ENCODE measurements around the gene APLP2.

Gene APLP2

DNA sequence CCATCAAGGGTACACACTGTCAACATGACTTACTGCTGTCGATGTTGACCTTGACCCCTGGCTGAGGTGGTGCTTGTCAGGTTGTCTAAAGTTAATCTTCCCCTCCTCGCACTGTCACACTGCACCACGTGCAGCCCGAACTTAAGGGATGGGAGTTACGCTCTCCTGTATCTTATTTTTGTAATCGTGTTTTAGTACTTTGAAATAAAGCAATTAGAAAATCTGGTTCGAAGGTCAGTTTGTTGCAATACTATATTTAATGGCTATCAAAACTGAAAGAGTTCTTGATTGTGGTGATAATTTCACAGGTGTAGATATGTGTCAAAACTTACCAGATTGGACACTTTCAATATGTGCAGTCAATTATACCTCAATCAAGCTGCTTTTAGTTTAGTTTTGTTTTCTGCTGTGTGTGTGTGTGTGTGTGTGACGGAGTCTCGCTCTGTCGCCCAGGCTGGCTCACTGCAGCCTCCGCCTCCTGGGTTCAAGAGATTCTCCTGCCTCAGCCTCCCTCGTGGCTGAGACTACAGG, 79.2 kb downstream of the APLP2 start:
- Histone ChIP-seq H3K9me3 (ENCODE audit: control insufficient read depth in 5 of 5, low read length in 5 of 5) (no peaks in the 10 kb centered on the region), H3K36me3 (ENCODE audit: control insufficient read depth in 5 of 5, insufficient read depth in 5 of 5, low read length in 5 of 5) (peaks cover 2 to 17% (median 16%) of the 10 kb centered on the region in 5 donors), H3K9ac (ENCODE audit: low read length in 5 of 5) (no peak overlapping the region), H3K27me3 (ENCODE audit: control insufficient read depth in 5 of 5, insufficient read depth in 4 of 5, low read length in 5 of 5) (no peaks in the 10 kb centered on the region), H3K4me3 (ENCODE audit: low read depth in 1 of 5, low read length in 5 of 5) (no peak overlapping the region), H3K27ac (ENCODE audit: low read depth, low read length) (no peak overlapping the region), H3K4me1 (ENCODE audit: control insufficient read depth in 5 of 5, insufficient read depth in 5 of 5, low read length in 5 of 5) (peaks cover 5 to 29% (median 17%) of the 10 kb centered on the region in 5 donors)

DNA sequence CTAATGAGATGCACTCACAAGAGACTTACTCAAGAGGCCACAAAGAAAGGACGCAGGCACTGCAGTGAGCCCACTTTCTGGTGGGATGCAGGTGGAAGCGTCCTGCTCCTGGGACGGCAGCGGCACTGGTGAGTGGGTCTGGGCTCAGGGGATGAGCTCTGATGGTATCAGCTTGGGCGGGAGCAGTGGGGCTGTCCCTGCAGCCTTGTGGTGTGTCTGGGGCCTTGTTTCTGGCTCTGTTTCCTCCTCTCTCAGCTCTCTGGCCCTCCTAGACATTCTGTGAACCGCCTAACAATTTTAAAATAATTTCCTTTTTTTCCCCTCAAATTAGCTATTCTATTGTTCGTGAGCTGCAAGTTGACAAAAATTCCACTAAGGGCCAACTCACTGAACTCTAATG, 81.1 kb downstream of the APLP2 start:
- Histone ChIP-seq H3K4me3 (ENCODE audit: low read depth in 1 of 5, low read length in 5 of 5) (no peak overlapping the region), H3K27me3 (ENCODE audit: control insufficient read depth in 5 of 5, insufficient read depth in 4 of 5, low read length in 5 of 5) (no peaks in the 10 kb centered on the region), H3K36me3 (ENCODE audit: control insufficient read depth in 5 of 5, insufficient read depth in 5 of 5, low read length in 5 of 5) (peaks cover 0 to 2% (median 0%) of the 10 kb centered on the region in 5 donors), H3K9ac (ENCODE audit: low read length in 5 of 5) (no peak overlapping the region), H3K9me3 (ENCODE audit: control insufficient read depth in 5 of 5, low read length in 5 of 5) (no peaks in the 10 kb centered on the region), H3K4me1 (ENCODE audit: control insufficient read depth in 5 of 5, insufficient read depth in 5 of 5, low read length in 5 of 5) (peaks cover 5 to 13% (median 13%) of the 10 kb centered on the region in 5 donors), H3K27ac (ENCODE audit: low read depth, low read length) (no peak overlapping the region)

DNA sequence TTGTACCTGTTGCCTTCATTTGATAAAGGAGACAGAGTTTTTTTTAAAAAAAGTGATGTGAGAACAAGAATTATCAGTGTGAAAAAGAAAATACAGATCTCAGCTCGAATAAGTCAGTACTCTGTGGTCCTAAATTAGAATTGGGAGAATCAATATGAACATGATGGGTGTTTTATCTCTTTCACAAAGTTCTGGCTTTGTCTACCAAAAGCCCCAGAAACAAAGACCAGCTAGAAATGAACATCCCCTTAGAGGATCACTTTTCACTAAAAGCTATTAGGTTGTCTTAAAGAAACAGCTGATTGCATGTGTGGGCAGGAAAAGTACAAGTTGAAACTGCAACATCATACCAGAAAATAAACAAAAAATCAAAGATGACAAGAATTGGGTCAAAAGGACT, 81.5 kb downstream of the APLP2 start:
- no peaks in the 10 kb centered on the region for H3K27me3 ChIP-seq (ENCODE audit: control insufficient read depth in 5 of 5, insufficient read depth in 4 of 5, low read length in 5 of 5)
- peaks cover 4 to 9% (median 9%) of the 10 kb centered on the region in 5 donors for H3K4me1 ChIP-seq (ENCODE audit: control insufficient read depth in 5 of 5, insufficient read depth in 5 of 5, low read length in 5 of 5)
- no peaks in the 10 kb centered on the region for H3K9me3 ChIP-seq (ENCODE audit: control insufficient read depth in 5 of 5, low read length in 5 of 5)
- no peak overlapping the region for H3K4me3 ChIP-seq (ENCODE audit: low read depth in 1 of 5, low read length in 5 of 5)
- H3K9ac ChIP-seq (ENCODE audit: low read length in 5 of 5) = no peak overlapping the region
- no peak overlapping the region for H3K27ac ChIP-seq (ENCODE audit: low read depth, low read length)
- H3K36me3 ChIP-seq (ENCODE audit: control insufficient read depth in 5 of 5, insufficient read depth in 5 of 5, low read length in 5 of 5) = peaks cover 0 to 2% (median 0%) of the 10 kb centered on the region in 5 donors

DNA sequence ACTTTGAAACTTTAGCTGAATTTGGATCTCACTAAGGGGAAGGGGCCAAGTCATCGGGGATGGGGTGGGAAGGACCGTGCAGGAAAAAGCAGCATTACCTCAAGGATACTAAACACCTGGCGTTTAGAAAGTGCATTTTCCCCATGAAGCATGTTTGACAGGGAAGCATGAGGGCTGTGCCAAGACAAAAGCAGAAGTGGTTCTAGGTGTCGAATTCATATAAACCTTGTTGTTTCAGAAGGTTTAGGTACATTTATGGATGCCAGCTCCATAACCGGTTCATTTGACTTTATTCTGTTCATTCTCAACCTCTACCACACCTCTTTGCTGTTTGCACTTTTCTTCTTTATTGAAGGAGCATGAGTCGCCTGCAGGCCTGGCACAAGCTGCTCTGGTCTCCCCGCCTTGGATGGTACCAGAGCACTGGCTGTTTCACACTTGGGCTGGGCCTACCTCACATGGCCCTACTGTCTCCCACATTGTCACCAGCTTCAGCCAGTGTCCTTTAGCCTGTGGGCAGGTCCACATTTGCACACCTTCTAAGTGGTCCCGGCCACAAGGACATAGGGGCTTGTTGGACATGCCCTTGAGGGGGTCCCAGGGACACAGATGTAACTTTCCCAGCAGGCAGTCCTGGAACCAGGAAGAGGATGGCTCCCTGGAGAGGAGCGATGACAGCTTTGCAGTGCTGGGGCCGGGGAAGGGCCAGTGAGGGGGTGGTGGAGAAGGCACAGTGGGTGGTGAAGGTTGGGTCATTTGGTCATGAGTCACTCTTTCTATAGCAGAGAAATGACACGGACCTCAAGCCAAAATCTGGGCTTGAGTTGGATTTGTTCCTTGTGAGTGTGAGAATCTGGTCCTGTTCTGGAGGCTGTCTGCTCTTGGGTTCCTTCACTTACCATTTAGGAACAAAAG, 86.7 kb downstream of the APLP2 start:
- Histone ChIP-seq H3K9ac (ENCODE audit: low read length in 5 of 5) (no peak overlapping the region), H3K36me3 (ENCODE audit: control insufficient read depth in 5 of 5, insufficient read depth in 5 of 5, low read length in 5 of 5) (no peaks in the 10 kb centered on the region), H3K9me3 (ENCODE audit: control insufficient read depth in 5 of 5, low read length in 5 of 5) (no peaks in the 10 kb centered on the region), H3K27ac (ENCODE audit: low read depth, low read length) (no peak overlapping the region), H3K4me3 (ENCODE audit: low read depth in 1 of 5, low read length in 5 of 5) (no peak overlapping the region), H3K27me3 (ENCODE audit: control insufficient read depth in 5 of 5, insufficient read depth in 4 of 5, low read length in 5 of 5) (peaks cover 10 to 24% (median 14%) of the 10 kb centered on the region in 5 donors), H3K4me1 (ENCODE audit: control insufficient read depth in 5 of 5, insufficient read depth in 5 of 5, low read length in 5 of 5) (peaks cover under 1 to 22% (median 7%) of the 10 kb centered on the region in 5 donors)

DNA sequence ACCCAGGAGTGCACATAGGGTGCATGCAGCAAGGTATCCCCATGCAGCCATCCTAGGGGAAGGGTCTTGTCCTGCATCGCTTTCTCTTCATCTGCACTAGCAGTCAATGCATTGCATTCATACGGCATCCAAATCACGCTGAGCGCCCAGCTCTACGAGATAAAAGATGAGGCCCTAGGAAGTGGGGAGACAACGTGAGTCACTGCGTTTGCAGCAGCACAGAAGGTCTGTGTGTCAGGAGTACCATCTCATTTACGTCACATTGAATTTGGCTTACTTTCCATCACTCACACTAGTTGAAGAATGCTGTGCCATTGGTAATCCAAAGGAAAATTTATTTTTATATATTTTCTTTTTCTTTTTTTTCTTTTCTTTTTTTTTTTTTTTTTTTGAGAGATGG, 87.4 kb downstream of the APLP2 start:
- Histone ChIP-seq H3K9ac (ENCODE audit: low read length in 5 of 5) (no peak overlapping the region), H3K27me3 (ENCODE audit: control insufficient read depth in 5 of 5, insufficient read depth in 4 of 5, low read length in 5 of 5) (peaks cover 10 to 31% (median 21%) of the 10 kb centered on the region in 5 donors), H3K4me1 (ENCODE audit: control insufficient read depth in 5 of 5, insufficient read depth in 5 of 5, low read length in 5 of 5) (peaks cover 1 to 30% (median 7%) of the 10 kb centered on the region in 5 donors), H3K27ac (ENCODE audit: low read depth, low read length) (no peak overlapping the region), H3K9me3 (ENCODE audit: control insufficient read depth in 5 of 5, low read length in 5 of 5) (no peaks in the 10 kb centered on the region), H3K36me3 (ENCODE audit: control insufficient read depth in 5 of 5, insufficient read depth in 5 of 5, low read length in 5 of 5) (no peaks in the 10 kb centered on the region), H3K4me3 (ENCODE audit: low read depth in 1 of 5, low read length in 5 of 5) (no peak overlapping the region)

DNA sequence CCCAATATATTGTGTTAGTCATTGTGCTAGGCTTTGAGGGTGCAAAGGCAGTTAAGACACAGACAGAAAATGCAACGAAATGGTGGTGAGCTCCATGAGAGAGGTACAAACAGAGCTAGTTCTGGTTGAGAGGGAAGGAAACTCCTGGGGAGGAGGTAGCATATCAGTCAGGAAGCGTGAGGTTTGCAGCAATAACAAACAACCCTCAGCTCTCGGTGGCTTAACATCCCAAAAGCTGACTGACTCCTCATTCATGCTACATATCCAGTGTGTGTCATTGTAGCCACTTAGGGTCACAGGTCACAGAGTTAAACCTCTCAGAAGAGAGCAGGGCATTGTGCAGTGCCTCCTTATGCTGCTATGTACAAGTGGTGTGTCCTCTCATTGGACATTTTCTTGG, 88.1 kb downstream of the APLP2 start:
- H3K9me3 ChIP-seq (ENCODE audit: control insufficient read depth in 5 of 5, low read length in 5 of 5) = no peaks in the 10 kb centered on the region
- peaks cover 10 to 38% (median 28%) of the 10 kb centered on the region in 5 donors for H3K27me3 ChIP-seq (ENCODE audit: control insufficient read depth in 5 of 5, insufficient read depth in 4 of 5, low read length in 5 of 5)
- no peak overlapping the region for H3K9ac ChIP-seq (ENCODE audit: low read length in 5 of 5)
- H3K4me3 ChIP-seq (ENCODE audit: low read depth in 1 of 5, low read length in 5 of 5) = no peak overlapping the region
- peaks cover 1 to 36% (median 7%) of the 10 kb centered on the region in 5 donors for H3K4me1 ChIP-seq (ENCODE audit: control insufficient read depth in 5 of 5, insufficient read depth in 5 of 5, low read length in 5 of 5)
- H3K27ac ChIP-seq (ENCODE audit: low read depth, low read length) = no peak overlapping the region
- H3K36me3 ChIP-seq (ENCODE audit: control insufficient read depth in 5 of 5, insufficient read depth in 5 of 5, low read length in 5 of 5) = no peaks in the 10 kb centered on the region

DNA sequence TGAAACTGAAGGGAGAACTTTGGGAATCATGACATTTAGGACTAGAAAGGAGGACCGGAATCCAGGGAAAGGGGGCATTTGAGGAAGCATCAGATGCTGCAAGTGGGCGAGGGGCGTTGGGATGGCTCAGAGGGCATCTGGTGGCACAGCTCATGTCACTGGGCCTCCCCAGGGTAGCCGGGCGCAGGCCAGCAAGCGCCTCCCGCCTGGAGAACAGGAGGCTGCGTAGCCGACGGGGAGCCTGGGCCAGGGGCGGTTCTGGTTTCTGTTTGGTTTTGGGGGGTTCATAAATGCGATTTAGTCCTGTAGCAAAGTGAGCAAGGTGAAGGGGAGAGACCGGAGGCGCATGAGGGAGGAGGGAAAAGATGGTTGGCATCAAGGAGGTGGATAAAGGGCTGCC, 89.4 kb downstream of the APLP2 start:
- no peak overlapping the region for H3K9ac ChIP-seq (ENCODE audit: low read length in 5 of 5)

DNA sequence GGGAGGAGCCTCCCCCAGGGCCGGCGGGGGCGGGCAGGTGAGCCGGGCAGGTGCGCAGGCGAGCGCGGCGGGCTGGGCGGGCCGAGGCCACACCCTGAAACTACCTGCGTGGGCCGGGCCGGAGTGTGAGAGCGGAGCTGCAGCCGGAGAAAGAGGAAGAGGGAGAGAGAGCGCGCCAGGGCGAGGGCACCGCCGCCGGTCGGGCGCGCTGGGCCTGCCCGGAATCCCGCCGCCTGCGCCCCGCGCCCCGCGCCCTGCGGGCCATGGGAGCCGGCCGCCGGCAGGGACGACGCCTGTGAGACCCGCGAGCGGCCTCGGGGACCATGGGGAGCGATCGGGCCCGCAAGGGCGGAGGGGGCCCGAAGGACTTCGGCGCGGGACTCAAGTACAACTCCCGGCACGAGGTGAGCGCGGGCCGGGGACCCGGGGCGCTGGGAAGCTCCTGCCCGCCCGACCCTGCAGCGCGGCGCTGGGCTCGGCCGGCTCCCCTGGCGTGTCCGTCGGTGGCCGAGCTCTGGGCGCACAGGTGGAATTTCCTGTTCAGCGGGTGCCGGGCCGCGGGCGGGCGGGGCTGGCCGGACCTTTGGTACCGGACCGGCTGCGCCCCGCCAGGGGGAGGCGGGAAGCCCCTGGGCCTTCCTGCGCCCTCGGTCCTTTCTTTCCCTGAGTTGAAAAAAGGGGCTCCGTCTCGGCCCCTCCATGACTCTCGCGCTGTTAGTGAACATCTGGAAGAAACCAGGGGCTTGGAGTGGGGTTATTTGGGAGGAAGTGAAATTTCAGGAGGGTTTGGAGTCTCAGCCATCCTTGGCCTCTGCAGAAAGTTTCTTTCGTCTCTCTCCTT, 90.2 kb downstream of the APLP2 start, which contains the start of gene ST14:
Gene ST14, plus strand, starts transcription at position 126 of the 841 bp plus-strand sequence. Its CDS starts 198 bp downstream, at position 324.
- Histone ChIP-seq H3K9ac (ENCODE audit: low read length in 5 of 5) (no peak within 1 kb of the TSS), H3K9me3 (ENCODE audit: control insufficient read depth in 5 of 5, low read length in 5 of 5) (no peaks in the 10 kb centered on the region), H3K4me3 (ENCODE audit: low read depth in 1 of 5, low read length in 5 of 5) (peak within 1 kb of the TSS; percentile 11 to 45 (median 30)), H3K36me3 (ENCODE audit: control insufficient read depth in 5 of 5, insufficient read depth in 5 of 5, low read length in 5 of 5) (no peaks in the 10 kb centered on the region), H3K4me1 (ENCODE audit: control insufficient read depth in 5 of 5, insufficient read depth in 5 of 5, low read length in 5 of 5) (peaks cover 1 to 51% (median 14%) of the 10 kb centered on the region in 5 donors), H3K27ac (ENCODE audit: low read depth, low read length) (no peak within 1 kb of the TSS), H3K27me3 (ENCODE audit: control insufficient read depth in 5 of 5, insufficient read depth in 4 of 5, low read length in 5 of 5) (peaks cover 15 to 38% (median 30%) of the 10 kb centered on the region in 5 donors)

More for the DNA sequence above, 89.4 kb downstream of the APLP2 start:
- Histone ChIP-seq H3K4me3 (ENCODE audit: low read depth in 1 of 5, low read length in 5 of 5) (no peak overlapping the region), H3K27me3 (ENCODE audit: control insufficient read depth in 5 of 5, insufficient read depth in 4 of 5, low read length in 5 of 5) (peaks cover 14 to 38% (median 30%) of the 10 kb centered on the region in 5 donors), H3K27ac (ENCODE audit: low read depth, low read length) (no peak overlapping the region), H3K9me3 (ENCODE audit: control insufficient read depth in 5 of 5, low read length in 5 of 5) (no peaks in the 10 kb centered on the region), H3K36me3 (ENCODE audit: control insufficient read depth in 5 of 5, insufficient read depth in 5 of 5, low read length in 5 of 5) (no peaks in the 10 kb centered on the region), H3K4me1 (ENCODE audit: control insufficient read depth in 5 of 5, insufficient read depth in 5 of 5, low read length in 5 of 5) (peaks cover 1 to 49% (median 14%) of the 10 kb centered on the region in 5 donors)

DNA sequence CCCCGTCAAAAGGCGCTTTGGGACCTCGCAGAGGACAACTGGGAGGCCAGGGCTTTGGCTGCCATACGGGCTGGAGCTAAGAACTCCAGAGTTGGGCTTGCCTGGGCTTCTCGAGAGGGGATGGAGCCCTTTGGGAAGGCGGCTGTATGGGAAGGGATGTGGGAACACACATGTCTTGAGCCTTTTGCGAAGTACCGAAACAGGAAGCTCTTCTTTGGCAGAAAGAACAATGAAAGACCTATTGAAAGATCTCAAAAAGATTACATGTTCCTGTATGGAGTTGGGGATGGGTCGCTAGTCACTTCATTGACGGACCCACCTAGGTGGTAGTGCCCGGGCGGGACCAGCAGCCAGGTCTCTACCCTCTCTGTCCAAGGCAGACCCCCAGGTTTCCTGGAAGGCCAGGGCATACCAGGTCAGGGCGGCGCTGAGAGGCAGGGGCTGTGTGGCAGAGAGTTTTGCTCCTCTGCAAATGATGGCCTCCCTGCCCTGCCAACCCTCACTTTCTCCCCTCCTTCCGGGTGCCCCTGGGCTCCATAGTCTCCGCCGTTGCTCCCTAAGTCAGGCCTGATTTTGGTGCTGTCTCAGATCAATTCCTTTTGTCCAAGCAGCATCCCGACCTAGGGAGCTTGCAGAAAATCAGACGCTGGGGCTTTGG, 90.9 kb downstream of the APLP2 start:
- no peak overlapping the region for H3K9ac ChIP-seq (ENCODE audit: low read length in 5 of 5)
- no peaks in the 10 kb centered on the region for H3K9me3 ChIP-seq (ENCODE audit: control insufficient read depth in 5 of 5, low read length in 5 of 5)
- peak overlapping the region; percentile 11 to 45 (median 30) for H3K4me3 ChIP-seq (ENCODE audit: low read depth in 1 of 5, low read length in 5 of 5)
- no peak overlapping the region for H3K27ac ChIP-seq (ENCODE audit: low read depth, low read length)
- H3K36me3 ChIP-seq (ENCODE audit: control insufficient read depth in 5 of 5, insufficient read depth in 5 of 5, low read length in 5 of 5) = no peaks in the 10 kb centered on the region
- H3K4me1 ChIP-seq (ENCODE audit: control insufficient read depth in 5 of 5, insufficient read depth in 5 of 5, low read length in 5 of 5) = peaks cover 1 to 51% (median 14%) of the 10 kb centered on the region in 5 donors
- peaks cover 15 to 38% (median 30%) of the 10 kb centered on the region in 5 donors for H3K27me3 ChIP-seq (ENCODE audit: control insufficient read depth in 5 of 5, insufficient read depth in 4 of 5, low read length in 5 of 5)

Data from subcutaneous abdominal adipose tissue (tissue), 5 donors.